HG02981 (cell line): ENCODE measurements around the gene TTC33.

Experiments used
- ATAC-seq: cut with Tn5 transposase; IDR thresholded peaks from one replicate; pipeline ENCODE4 v1.9.1; 2021; ENCODE audit warnings: mild to moderate bottlenecking, moderate library complexity; ENCODE audit not compliant: unreplicated experiment

The TTC33 gene

DNA sequence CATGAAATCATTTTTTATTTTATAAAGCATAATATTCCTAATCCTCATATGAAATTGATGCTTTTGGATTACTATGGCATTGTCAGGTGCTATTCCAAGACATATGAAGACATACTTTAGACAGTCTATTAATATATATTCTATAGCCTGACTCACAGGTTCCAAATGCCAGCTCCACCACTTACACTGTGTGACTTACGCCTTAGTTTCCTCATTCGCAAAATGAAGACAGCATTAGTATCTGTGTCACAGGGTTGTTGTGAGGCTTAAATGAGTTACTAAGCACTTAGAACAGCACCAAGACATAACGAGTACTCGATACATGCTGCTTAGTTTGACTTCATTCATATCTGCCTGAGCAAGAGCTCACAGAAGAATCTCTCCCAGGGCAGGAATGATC lies 208.2 kb downstream of the TTC33 start:
- ATAC-seq, result no peak

- no peak for ATAC-seq
These were observed 215.5 kb downstream of the TTC33 start for GRCh38 chr5:40540301-40540700.

DNA sequence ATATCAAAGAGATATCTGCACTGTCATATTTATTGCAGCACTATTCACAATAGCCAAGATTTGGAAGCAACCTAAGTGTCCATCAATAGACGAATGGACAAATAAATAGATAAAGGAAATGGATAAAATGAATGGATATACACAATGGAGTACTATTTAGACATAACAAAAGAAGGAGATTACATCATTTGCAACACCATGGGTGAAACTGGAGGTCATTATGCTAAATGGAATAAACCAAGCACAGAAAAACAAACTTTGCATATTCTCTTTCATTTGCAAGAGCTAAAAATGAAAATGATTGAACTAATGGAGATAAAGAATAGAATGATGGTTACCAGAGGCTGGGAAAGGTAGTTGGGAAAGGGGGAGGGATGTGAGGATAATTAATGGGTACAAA lies 231.1 kb downstream of the TTC33 start:
- no peak for ATAC-seq

- no peak for ATAC-seq
These were observed 233.8 kb downstream of the TTC33 start for GRCh38 chr5:40521925-40522324.

DNA sequence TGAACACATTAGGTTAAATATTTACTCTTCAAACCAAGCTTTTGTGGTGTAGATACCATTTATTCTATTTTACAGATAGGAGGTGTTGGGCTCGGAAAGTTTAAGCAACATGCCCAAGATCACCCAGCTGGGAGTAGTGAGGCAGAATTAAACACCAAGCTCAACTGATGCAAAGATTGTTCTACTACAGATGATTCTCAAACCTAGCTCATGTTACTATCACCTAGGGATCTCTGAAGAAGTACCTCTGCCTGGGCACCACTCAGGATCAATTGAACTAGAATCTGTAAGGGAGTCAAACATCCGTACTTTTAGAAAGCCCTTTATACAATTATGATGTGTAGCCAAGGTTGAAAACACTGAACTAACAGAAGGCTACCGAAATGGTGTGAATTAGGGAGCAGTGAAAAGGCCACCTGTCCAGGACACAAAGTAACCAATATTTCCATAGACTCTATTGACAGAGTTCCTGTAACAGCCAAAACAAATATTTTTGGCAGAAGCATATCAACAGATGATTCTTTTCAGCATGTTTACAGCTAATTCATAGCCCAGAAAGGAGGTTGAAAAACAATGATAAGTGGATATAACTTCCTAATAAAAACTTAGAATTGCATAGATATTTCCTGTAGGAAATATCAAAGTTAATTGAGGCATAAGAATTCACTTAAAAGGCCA lies 234.5 kb downstream of the TTC33 start:
- no peak for ATAC-seq

DNA sequence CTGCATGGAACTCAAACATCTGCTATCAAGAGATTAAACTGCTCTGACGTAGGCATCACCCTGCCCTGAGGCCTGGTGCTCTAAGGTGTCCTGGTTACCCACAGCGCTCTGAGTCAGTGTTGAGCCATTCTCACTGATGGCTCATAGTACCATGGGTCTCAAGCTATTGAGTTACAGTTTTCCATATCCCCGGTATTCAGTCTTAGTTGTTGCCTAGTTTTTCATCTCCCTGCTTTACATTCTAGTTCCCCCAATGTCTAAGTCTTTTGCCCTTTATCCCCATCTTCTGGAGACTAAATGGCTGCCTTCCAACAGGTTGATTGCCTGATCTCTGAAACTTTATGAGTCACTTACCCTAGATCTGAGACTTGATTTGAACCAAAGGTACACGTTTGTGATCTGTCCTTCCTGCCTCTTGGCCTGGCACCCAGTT lies 237.3 kb downstream of the TTC33 start:
- ATAC-seq, result no peak

- no peak for ATAC-seq
These were observed 240.3 kb downstream of the TTC33 start for GRCh38 chr5:40515476-40515875.

- no peak for ATAC-seq
These were observed 240.8 kb downstream of the TTC33 start for GRCh38 chr5:40514976-40515375.

- ATAC-seq, result no peak
These were observed 244.0 kb downstream of the TTC33 start for GRCh38 chr5:40511801-40512200.

DNA sequence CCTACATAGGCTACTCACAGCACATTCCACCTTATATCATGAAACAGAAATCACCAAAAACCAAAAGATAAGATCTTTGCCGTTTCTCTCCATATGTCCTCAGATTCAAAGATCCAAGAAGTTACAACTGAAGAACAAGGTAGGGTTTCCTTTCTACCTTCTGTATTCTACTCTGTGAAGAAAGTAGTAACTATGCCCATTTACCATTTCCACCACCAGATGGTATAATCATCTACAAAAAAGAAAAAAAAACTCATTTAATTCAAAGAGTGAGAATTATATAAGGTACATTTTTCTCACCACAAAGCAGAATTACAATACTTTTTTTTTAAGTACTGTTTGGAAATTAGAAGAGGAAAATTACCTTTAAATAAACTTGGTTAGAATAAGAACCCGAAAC lies 248.7 kb downstream of the TTC33 start:
- ATAC-seq, result no peak

GRCh38 chr5:40505031-40505430 lies 250.7 kb downstream of the TTC33 start:
- ATAC-seq, result no peak

GRCh38 chr5:40503439-40503838 lies 252.3 kb downstream of the TTC33 start:
- no peak for ATAC-seq

DNA sequence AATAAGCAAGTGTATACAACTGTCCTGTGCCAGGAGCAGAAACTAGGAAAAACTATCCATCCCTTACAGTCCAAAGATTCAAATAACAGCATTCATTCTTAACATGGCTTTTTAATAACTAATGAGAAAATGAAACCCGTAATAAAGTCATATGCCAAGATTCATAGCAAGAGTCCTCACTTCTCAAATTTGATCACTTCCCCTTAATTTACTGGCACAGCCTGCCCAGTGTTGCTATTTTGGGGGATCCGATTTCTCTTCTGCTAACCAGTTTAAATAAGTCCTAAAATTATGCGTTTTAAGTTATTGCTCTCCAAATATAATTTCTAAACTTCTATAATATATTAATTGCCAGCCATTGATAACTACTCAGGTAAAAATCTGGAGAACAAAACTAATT lies 253.0 kb downstream of the TTC33 start:
- peak; percentile 72 for ATAC-seq

- no peak for ATAC-seq
These were observed 253.9 kb downstream of the TTC33 start for GRCh38 chr5:40501711-40502444.

DNA sequence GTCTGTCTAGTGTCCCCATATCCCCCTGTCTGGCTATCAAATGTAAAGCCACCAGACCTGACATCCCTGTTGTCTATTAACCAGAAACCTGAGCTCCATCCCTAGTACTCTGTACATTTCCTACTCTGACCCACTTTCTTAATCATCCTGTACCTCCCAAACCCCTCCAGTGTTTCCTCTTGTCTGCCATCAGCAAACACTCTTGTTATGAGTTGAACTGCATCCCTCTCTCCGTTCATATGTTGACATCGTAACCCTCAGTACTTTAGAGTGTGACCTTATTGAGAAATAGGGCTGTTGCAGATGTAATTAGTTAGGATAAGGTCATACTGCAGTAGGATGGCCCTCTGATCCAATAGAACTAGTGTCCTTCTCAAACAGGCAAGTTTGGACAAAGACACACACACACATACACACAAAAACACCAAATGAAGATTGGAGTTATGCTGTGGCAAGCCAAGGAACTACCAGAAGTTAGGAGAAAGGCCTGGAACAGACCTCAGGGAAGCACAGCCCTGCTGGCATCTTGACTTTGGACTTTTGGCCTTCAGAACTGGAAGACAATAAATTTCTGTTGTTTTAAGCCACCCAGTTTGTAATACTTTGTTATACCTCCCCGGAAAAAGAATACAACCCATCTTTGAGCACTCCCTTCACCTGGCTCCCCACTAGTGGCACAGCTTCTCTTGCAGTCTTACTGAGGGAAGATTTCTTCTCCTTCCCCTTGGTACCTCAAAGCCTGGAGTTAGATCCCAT lies 256.1 kb downstream of the TTC33 start:
- ATAC-seq, result no peak

- ATAC-seq, result no peak
These were observed 256.8 kb downstream of the TTC33 start for GRCh38 chr5:40499007-40499406.

- ATAC-seq, result no peak
These were observed 258.2 kb downstream of the TTC33 start for GRCh38 chr5:40497573-40497972.

DNA sequence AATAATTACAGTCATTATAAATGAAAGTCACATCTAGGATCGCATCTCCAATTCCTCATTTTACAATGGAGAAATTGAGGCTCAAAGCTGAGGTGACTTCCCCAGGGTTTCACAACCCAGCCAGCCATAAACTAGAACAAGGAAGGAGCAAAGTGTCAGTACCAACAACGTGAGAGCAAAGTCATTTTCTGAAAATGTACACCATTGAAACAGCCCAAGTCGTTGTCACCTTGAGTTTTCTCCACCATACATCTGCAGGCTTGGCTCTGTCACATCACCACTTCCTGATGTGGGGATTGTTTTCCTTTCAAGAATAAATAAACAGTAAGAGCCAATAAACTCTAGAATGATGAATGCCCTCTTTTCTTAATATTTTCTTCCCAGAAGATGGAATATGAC lies 260.5 kb downstream of the TTC33 start:
- ATAC-seq, result no peak

DNA sequence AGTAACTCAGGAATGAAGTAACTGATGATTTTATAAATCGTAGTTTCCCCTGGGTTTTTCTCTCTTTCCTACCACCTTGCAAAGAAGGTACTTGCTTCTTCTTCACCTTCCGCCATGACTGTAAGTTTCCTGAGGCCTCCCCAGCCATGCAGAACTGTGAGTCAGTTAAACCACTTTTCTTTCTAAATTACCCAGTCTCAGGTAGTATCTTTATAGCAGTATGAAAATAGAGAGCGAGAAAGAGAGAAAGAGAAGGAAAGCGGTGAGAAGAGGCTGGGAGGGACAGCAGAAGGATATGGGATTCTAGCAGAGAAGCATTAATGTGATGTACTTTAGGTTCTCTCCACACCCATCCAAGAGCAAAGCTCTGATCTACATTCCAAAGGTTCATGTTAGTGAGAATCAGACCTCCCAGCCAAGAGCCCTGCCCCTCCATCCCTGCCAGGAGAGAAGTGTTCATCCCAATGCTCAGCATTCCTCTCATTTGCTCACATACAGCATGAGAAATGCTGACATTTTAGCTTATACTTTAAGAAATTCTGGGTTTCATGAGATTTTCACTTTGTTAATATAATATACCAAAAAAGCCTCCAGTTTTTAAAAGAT lies 261.0 kb downstream of the TTC33 start:
- ATAC-seq, result no peak

DNA sequence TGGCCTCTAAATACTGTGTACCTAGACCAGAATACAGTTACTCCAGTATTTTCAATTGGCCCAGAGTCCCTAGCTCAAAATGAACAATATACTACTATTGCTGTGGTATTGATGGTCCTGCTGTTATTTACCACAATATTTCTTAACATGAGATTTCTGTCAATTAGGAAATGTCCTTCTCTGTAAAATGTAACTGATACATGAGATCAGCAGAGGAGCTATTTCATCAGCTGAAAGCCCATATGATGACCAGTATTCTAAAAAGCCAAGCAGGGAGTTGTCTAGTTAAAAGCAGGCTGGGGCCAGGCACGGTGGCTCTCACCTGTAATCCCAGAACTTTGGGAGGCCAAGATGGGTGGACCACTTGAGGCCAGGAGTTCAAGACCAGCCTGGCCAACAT lies 263.7 kb downstream of the TTC33 start:
- ATAC-seq, result no peak

- ATAC-seq, result no peak
These were observed 264.1 kb downstream of the TTC33 start for GRCh38 chr5:40491644-40492043.
